Stimulated activated CD4-positive, alpha-beta T cell treated with anti-CD3 and anti-CD28 coated beads, TNF-alpha, amount 100 ng/mL, for 4 hours (primary cell): ENCODE data around the gene VAMP2.

ENCODE experiments used
- DNase-seq, 3 experiments: peaks; one replicate each; pipeline ENCODE4 v3.0.0-alpha.2; 2020; ENCODE audit warnings: low read depth in 3 of 3

VAMP2 gene

DNA sequence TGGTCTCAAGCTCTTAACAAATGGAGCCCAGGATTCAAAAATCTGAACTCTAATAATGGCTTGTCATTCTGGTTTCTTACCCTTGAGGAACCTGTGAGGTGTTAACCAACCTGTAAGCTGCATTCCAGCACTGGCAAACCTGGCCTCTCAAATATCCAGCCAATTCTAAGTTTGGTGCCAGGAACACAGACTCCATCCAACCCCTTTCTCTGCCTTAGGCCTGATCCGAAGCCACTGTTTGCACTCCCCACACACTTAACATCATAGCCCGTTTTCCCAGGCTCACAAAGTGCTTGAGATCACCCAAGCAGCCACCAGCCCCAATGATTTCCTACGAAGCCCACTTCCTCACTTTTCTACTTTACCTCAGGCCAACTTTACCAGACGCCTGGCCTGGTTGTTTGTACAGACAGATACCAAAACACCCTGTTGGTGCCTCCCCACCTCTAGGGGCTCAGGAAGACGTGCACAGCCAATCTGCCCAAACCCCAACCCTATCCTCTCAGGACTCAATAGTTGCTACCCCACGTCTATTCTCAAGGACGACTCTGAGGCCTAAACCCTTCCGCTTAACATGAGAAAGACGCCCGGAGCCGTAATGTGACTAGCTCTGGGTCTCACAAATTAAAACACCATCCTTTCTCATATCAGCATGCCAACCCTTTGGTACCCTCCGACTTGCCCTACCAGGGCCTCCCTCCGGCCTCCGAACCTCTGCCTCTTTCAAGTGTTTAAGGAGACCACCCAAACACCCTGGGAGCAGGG is 7.3 kb downstream of the VAMP2 start:
- no peak for DNase-seq

DNA sequence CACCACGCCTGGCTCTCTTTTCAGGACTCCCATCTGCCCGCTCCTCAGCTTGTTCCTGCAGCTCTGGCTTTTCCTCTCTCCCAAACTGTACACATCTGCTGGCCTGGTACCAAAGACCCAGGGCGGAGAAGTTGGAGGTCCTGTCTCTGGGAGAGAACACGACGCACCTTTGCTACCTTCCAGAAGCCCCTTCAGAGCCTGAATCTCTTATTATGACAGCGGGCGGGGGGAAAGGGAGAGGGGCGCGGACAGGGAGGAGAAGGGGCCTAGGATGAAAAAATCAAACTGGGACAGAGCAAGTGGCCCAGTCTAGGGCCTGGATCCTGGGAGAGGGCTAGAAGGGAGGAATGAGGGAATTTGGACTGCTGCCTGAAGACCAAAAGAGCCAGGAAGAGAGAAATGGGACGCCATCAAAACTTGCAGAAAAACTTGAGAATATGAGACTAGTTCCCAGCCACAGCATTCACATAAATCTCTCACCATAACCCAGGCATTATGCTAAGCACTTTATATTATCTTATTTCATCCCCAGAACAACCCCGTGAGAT is 8.1 kb downstream of the VAMP2 start:
- DNase-seq = no peak

- peak; percentile 72 to 83 (median 82) for DNase-seq
Observed at GRCh38 chr17:8153957-8154607, 8.7 kb downstream of the VAMP2 start.

DNA sequence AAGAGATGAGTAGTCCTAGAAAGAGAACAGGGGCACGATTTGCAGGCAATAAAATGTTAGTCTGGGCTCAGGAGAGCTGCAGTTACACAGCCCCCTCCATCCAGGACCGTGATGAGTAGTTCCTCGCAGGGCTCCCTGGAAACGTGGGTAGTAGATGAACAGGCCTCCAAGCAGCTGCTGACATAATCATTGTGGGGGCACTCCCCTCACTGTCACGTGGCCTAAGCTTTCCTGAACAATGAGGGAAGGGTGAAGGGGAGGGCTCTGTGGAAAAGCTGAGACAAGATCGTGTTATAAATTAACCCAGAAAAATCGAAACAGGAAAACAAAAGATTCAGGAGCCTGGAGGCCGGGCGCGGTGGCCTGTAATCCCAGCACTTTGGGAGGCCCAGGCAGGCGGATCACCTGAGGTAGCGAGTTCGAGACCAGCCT is 9.2 kb downstream of the VAMP2 start:
- peak in 1 of 3 experiments; percentile 49 for DNase-seq

GRCh38 chr17:8153031-8153451 is 9.7 kb downstream of the VAMP2 start:
- no peak for DNase-seq

DNA sequence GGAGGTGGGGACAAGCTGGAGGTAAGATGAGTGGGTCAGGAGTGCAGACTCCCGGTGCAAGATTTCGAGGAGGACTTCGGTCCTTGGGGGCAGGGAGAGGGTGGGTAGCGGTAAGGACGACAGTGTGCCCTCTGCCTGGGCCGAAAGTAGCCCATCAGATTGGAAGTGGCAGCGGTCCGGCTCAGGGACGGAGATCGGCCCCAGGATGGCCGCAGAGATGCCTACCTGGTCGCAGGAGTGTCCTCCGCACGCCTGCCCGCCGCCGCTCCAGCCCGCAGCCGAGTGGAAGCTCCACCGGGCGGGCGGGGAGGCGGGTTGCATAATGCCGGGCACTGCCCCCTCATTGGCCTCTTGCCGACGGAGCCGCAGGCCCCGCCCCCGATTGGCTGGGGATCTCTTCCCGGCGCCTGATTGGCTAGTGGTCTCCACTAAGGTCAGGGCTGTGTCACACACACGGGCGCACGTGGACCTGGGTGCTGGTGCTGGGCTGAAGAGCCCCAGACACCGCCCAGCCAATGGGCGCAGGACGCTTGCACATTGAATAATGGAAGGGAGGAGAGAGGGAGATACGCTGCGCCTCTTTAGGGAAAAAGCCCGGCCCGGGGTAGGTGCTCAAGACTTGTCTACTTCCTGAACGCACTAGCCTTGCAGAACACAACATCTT is 10.5 kb downstream of the VAMP2 start, which contains the start of gene PER1:
Gene PER1 (minus strand): TSS at position 293 of the 664 bp plus-strand sequence. CDS start 1,698 bp downstream, outside the sequence.
- DNase-seq = peak; percentile 75 to 80 (median 77)

DNA sequence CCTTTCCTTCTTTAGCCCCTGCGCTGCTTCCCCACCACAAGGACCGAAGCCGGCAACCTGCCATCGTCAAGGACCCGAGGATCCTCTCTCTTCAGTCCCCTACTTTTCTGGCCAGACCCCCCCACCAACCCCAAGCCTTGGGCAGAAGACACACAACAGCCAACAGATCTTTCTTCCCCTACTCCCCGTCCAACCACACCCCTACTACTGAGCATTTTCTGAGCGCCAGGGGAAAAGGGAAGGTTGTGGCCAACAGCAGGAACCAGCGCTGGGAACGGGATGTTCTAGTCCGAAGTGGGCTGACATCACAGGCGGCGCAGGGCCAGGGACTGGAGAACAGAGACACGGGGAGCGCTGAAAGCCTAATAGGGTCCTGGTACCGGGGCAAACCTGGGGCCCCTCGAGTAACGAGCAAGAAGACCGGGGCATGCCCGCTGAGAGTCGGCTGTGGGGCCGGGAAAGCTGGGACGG is 11.1 kb downstream of the VAMP2 start:
- DNase-seq = no peak

DNA sequence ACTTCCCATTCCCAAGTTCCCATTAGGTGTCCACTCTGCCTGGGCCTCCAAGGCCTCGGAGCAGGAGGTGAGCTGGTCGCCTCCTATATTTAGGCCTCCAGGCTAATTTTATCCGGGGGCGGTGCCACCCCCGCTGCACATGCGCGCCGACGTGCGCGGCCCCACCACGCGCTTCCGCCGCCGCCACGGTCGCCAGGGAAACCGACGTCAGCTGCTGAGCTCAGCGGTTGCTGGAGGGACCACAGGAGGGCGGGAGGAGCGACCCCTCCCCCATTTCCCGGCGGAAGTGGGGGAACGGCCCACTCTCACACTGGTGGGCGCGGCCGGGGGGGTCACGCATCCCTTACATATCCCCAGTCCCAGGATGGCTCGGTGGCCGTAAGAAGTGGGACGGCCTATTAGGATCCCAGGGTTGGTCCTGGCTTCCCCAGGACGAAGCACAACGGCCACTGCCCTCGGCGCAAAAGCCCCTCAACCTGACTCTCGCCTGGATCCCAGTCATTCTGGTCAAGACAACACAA is 11.6 kb downstream of the VAMP2 start:
- DNase-seq = peak; percentile 78 to 86 (median 80)

GRCh38 chr17:8150194-8151119 is 12.3 kb downstream of the VAMP2 start:
- DNase-seq = no peak

DNA sequence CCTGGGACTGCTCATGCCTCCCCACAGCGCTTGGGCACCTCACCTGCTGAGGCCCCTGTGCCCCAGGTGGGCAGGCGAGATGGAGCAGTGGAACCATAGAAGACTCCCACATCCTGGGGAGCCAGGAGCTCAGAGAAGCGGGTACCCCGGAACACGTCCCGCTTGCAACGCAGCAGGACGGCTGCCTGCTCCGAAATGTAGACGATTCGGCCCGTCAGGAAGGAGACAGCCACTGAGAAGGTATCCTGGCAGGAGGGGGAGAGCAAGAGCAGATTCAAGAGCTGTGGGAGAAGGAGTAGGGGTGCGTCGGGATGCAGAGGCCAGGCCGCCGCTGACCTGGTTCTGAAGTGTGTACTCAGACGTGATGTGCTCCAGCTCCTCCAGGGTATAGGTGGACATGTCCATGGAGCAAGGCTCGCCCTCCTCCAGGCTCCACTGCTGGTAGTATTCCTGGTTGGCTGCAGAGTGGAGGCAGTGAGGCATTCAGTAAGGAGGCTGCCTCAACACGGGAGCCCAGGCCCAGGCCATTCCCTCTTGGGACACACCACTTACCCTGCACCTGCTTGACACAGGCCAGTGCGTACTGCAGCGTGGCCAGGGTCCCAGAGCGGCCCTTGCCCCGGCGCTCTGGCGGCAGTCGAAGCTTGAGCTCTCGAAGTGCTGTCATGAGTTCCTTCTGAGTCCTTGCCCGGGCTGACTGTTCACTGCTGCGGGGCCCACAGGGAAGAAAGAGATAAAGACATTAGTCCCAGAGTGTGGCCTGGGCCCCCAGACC is 13.1 kb downstream of the VAMP2 start:
- DNase-seq = no peak

DNA sequence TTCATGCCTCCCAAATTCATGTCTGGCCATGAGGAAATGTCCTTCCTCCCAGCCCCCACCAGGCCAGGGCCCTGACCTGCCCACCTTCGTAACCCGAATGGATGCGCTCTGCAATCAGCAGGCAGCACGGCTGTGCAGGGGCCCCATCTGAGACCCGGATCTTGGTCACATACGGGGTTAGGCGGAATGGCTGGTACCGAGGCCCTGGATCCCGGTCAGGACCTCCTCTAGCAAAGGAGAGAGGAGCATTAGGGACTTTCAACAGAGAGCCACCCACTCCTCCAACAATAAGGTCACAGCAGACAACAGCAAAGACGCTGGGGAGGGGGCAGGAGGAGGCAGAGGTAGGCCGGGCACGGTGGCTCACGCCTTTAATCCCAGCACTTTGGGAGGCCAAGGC is 14.2 kb downstream of the VAMP2 start:
- no peak for DNase-seq

GRCh38 chr17:8147805-8148404 is 14.8 kb downstream of the VAMP2 start:
- DNase-seq = no peak

DNA sequence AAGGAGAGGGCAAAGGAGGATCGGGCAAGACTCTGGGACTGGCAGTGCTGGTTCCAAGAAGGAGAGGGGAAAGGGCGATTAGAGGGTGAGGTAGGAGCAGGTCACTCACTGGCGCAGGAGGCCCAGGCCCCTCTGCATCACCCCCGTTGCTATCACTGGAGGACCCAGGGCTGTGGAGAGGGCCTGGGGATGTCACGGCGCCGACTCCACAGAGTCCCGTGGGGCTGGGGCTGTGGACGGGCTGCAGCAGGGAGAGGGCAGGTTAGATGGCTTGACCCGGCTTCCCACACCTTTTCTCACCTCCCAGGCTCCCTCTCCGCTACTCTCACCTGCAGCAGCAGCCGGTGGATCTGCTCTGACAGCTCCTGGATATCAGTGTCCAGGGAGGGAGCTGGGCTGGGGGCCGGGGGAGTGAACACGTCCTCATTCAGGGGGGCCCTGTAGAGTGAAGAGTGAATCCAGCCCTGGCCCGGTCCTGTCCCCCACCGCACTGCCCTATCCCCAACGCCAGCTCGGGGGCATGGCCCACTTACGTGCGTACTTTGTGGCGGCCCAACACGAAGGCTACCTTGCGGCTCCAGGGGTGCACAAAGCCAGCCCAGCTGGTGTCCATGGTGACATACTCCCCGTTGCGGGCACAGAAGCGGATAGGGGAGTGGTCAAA is 15.5 kb downstream of the VAMP2 start:
- no peak for DNase-seq

DNA sequence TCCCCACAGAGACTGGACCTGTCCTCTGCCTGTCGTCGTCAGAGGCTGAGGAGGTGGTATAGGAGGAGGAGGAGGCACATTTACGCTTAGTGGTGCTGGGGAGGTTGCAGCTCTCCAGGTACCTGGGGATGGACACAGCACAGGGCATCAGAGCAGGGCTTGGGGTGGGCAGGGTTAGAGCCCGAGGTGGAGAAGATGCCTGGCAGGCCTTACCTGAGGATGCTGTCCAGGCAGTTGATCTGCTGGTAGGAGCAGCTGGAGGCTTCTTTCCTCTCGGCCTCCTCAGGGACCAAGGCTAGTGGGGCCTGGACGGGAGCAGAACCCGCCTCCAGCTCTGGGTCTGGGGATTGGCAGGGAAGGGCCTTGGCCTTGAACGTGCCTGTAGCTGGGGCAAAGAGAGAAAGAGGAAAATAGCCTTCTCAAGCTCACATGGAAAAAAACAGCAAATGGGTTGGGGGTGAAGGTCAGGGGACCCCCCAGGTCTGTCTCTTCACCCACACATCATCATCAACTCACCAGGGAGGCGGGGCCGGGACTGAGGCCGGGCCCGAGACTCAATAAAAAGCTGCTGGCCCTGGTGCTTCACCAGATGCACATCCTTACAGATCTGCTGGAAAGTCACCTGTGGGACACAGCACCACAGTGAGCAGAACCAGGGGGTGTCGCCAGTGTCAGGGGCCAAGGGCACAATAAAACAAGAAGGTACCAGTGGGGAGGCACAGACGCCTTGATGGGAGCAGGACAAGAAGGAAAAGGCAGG is 16.2 kb downstream of the VAMP2 start:
- no peak for DNase-seq

- DNase-seq = no peak
Observed at GRCh38 chr17:8145811-8146210, 16.9 kb downstream of the VAMP2 start.

DNA sequence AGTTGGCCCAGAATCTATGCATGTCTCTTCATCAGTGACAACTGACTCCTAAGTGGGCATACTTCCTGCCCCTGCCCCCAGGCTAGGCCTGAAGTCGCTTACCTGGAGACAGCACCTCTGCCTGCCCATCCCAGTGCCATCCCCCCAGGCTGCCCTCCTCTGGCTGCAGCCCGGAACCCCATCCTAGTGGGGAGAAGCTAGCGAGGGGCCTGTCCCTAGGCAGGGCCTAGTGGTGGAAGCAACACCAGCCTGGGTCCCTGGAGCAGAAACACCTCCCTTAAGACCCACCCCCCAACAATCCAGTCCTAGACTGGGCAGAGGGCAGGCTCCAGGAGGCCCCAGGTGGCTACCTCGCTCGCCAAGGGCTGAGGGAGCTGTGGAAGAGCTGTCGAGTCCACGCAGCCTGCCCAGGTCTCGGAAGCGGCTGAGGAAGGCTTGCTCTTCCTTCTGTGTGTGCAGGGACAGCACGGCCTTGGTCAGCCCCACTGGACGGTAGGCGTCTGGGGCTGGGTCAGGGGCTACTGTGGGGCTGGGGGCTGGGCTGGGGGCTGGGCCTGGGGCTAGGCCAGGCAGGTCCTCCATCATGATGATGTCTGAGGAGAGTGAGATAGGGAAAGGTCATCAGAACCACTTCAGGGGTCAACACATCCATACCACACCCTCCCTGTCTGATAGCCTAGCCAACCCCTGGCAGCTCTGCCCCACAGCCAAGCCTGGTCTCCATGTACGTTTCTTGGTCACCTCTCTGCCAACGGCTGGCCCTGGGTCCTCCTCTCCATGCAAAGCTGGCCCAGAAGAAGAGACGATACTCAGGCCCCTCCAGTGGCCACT is 18.1 kb downstream of the VAMP2 start:
- no peak for DNase-seq
